Measurements from ENCODE around the gene ARHGAP40.

The ARHGAP40 gene

DNA sequence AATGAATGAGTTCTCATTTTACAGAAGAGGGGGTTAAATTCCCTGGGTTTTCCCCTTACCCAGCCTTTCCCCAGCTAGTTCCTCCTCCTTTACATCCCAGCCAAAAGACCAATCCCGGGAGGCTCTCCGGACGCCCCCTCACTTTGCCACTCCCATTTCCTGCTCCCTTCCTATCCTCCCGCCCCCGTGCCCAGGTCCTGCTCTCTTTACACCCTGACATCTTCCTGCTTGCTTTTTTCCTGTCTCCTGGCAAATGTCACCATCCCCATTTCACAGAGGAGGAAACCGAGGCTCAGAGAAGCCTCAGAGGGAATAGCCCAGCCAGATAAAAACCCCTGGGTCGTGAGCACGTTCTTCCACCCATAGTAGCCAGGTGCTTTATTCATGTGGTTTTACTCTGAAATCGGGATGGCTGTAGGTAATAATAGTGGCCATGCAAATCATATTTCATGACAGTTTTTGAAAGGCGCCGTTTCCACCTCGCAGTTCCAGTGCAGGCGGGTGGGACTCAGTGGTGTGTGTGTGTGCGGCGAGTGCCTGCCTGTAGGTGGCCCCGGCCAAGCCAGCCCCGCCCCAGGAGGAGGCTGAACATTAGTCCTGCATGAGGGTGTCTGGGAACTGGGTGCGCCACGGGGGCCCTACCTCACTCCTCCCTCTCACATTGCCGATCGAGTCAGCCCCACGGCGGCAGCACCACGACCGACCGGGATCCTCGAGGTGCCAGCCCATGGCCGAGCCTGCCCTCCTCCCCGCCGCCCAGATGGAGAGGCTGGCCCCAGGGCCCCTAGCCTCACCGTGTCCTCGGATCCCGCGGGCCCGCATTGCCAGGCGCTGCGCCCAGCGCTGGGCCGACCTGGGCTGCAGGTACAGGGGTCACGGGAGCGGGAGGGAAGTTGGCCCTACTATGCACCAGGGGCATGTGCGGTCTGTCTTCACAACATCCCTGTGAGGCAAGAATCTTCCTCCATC is at the start of gene ARHGAP40:
ARHGAP40 (plus strand) TSS at position 594 of the 969 bp plus-strand sequence.
- DNase-seq (ENCODE audit: low read depth) = no peak

DNA sequence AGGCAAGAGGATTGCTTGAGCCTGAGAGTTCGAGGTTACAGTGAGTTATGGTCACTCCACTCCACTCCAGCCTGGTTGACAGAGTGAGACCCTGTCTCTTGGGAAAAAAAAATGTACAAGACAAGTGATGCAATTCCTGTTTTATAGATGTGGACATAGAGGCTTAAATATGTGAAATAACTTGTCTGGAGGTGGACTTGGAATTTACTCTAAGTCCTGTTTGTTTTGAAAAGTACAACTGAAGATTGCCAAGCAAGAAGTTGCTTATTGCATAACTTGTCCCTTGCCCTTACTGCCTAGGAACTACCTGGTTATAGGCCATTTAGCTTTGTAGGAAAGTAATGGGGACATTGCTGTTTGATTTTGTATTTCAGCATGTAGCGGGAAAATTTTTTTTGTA is 46.6 kb upstream of the ARHGAP40 start:
- DNase-seq (ENCODE audit: low read depth) = no peak

DNA sequence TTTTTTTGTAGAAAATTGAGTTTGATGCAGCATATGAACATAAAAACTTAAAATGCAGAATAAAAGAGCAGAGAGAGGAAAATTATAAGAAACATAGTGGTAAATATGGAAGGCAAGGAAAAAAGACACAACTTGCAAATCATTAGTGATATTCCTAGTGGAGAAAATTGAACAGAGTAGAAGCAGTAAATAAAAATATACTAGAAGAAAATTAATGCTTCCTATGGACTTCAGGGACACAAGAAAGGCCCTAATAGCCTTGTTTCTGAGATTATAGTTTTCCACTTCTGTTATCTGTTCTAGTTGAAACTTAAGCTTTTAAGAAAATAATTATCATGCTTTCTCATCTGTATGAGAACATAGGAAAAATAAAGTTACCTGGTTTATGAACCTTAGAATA is 46.2 kb upstream of the ARHGAP40 start:
- DNase-seq (ENCODE audit: low read depth) = no peak

GRCh38 chr20:38557174-38557573 is 44.4 kb upstream of the ARHGAP40 start:
- no peak for DNase-seq (ENCODE audit: low read depth)

DNA sequence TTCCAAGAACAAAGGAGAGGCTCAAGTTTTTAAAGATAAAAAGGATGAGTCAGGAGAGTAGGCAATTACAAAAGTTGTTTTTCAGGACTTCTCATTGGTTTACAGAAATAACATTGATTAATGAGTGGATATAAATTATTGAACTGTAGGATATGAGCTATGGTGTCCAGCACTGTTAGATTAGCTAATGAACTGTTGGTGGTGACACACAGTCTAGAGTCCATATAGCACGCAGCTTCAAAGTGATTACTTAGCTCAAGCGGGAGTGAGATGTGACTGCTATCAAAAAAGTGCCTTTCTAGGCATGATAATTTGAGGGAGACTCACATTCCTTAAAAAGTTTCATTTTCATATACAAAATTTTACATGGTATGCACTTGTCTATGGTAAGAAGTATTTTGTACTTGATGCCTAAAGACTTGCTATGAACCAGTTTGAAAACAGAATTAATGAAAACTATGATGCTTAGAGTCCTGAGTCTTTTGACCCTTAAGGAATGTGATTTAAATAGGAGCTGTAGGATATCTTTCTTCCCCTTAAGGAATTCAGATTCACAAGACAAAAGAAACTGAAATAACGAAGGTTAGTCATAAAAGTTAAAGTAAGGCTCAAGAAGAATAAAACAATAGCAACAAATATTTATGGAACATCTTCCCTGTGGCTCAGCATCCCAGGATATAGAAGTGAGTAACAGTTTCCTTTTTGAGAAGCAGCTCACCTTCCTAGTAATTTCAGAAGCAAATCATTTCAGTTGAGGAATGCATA is 42.8 kb upstream of the ARHGAP40 start:
- no peak for DNase-seq (ENCODE audit: low read depth)

DNA sequence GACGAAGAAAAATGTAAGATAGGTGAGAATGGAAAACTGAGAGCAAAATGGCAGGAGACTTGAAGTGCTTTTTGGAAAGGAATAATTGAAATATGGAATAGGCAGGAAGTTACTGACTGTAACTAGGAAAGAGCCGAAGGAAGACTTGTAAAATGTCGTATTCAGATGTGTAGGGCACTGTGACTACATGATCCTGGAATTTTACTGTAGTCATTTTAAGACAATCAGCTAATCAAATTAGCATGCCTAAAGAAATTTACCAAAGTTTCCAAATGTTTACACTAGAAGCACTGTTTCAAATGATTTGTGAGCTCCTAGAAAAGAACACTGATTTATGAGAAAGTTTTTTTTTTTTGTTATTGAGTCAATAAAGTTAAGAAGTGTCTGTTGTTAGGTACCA is 41.8 kb upstream of the ARHGAP40 start:
- no peak for DNase-seq (ENCODE audit: low read depth)

DNA sequence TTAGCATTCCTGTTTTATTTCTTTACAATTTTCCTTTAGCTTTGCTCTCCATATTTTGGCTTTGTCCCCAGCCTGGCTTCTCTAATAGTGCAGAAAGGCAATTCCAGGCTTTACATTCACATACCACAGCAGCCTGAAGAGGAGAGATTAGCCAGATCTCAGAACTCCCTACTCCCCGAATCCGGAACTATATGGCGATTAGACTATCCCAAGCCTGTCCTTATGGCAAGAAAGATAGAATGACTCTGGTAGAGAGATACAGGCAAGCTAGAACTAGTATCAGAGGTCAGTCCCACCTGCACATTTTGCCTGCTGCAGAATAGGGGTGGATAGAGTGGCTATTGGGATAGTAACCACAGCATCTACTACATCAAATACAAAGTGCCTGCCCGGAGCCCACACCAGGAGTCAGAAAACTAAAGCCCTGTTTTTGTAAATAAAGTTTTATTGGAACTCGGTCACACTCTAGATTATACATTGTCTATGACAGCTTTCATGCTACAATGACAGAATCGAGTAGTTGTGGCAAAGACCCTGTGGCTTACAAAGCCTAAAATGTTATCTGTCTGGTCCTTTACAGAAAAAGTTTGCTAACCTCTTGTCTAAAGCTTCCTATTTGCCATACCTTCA is 37.7 kb upstream of the ARHGAP40 start:
- no peak for DNase-seq (ENCODE audit: low read depth)

GRCh38 chr20:38564680-38565079 is 36.9 kb upstream of the ARHGAP40 start:
- DNase-seq (ENCODE audit: low read depth) = no peak

DNA sequence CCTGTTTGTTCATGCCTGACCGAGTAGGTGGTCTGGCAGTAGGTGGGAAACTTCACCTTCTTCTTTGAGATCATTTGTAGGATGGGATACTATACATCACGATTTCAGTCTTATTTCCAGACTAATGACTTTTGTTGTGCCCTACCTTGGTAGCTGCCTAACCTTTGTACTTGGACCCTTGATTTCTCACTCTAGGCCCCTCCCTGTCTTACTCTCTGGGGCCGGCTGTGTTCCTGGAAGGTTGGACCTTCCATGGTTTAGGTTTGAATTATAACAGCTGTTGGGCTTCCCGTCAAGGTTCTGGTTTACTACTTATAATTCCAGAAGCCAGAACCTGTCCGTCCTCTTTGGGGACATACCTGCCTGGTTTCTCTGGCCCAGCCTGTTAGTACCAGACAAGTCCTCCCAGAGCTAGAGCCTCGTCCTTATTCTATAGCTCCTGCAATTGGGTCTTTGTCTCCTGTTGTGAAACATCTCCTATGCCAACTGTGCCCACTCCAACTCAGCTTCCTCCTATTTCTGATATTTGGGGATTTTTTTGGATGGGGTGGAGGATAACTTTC is 35.5 kb upstream of the ARHGAP40 start:
- DNase-seq (ENCODE audit: low read depth) = no peak

- no peak for DNase-seq (ENCODE audit: low read depth)
These were observed 31.7 kb upstream of the ARHGAP40 start for GRCh38 chr20:38569747-38570525.

GRCh38 chr20:38573413-38573812 is 28.2 kb upstream of the ARHGAP40 start:
- no peak for DNase-seq (ENCODE audit: low read depth)

DNA sequence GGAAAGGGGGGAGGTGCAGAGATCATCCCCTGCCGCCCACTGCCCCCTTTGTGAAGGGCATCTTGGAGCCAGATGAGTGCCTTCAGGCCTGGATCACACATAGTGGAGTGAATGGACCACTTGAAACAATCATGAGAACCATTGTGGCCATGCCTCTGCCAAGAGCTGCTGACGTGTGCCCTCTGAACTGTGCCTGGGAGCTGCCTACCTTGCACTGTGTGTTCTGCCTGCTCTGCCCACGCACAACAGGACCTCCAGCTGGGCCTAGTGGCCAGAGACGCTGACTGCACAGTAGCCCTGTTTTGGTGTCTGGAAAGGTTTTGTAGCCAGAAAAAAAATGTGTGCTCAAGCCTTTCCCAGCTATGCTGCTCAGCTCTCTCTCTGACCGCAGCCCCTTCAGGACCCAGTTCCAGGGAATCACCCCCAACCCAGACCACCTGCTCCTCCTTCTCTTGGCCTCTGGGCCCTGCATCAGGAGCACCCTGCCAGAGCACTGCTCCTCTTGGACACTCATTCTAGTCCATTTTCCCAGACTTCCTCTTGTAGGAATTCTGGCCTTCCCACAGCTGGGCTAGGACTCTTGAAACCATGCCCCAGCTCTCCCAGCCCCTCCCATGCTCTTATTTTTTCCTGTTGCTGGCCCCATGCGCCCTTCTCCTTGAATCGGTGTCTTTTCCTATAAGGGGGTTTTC is 22.2 kb upstream of the ARHGAP40 start:
- DNase-seq (ENCODE audit: low read depth) = no peak

DNA sequence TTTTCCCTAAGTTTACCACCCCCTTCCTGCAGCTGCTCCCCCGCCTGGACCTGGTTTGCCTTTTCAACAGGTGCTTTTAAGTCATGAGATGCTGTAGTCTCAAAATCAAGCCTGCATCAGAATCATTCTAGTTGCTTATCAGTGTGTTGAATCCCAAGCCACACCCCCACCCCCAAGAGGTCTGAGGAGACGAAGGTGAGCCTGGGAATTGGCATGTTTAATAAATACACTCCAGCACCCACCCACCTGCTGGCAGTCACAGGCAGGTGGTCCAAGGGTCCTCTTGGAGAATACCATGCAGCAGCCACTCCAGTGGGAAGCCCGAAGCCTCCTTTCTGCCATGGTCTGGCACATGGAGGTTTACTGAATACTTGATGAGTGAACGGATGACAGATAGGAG is 21.7 kb upstream of the ARHGAP40 start:
- no peak for DNase-seq (ENCODE audit: low read depth)

DNA sequence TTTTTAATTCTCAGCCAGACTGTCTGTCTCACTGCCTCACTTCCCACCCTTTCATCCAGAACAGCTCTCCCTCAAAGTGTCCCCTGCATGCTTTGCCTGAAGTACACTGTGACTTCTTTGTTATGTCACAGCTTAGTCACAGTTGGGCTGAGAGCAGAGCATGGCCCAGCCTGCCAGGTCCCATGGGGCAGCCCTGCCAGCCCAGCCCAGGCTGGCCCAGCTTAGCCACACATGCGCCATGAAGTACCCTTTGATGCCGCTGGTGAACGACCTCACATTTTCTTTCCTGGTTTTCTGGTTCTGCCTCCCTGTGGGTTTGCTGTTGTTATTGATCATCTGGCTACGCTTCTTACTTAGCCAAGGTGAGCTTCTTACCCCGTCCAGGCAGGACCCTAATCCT is 20.6 kb upstream of the ARHGAP40 start, which contains the start of gene ADIG:
ADIG (plus strand) TSS at position 185 of the 400 bp plus-strand sequence; CDS start at position 239, 54 bp downstream.
- DNase-seq (ENCODE audit: low read depth) = no peak

DNA sequence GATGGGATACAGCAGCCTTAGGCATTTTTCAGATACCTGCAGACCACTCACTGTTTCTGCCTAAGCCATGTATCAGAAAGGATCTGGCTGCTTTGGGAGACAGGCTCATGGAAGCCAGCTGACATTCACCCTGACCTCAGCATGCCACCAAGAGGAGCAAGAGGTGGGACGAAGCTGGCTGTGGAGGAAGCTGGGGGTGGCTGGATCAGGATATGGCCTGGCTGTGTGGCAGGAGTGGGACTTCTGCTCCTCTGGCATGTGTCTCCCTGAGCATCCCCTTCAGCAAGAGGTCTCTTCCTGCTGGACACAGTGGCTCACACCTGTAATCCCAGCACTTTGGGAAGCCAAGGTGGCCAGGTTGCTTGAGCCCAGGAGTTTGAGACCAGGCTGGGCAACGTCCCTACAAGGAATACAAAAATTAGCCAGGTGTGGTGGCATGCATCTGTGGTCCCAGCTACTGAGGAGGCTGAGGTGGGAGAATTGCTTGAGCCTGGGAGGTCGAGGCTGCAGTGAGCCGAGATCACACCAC is 19.7 kb upstream of the ARHGAP40 start:
- no peak for DNase-seq (ENCODE audit: low read depth)

DNA sequence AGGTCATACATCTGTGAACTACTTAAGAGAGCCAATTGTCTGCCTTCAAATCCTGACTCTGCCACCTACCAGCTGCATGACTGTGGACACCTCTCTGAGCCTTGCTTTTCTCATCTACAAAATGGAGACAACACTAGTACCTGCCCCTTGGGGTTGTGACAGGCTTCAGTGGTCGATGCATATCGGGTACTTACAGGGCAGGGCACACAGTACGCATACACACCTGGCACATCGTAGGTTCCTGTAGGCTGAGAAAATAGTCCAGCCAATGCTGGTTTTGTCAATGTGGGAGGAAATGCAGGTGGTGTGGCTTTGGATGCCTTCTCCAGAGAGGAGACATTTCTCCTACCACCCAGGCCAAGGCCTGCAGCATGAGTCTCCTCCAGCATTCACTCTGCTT is 18.3 kb upstream of the ARHGAP40 start:
- no peak for DNase-seq (ENCODE audit: low read depth)

GRCh38 chr20:38584099-38584763 is 17.4 kb upstream of the ARHGAP40 start:
- DNase-seq (ENCODE audit: low read depth) = no peak

GRCh38 chr20:38585404-38586180 is 16.0 kb upstream of the ARHGAP40 start:
- no peak for DNase-seq (ENCODE audit: low read depth)

DNA sequence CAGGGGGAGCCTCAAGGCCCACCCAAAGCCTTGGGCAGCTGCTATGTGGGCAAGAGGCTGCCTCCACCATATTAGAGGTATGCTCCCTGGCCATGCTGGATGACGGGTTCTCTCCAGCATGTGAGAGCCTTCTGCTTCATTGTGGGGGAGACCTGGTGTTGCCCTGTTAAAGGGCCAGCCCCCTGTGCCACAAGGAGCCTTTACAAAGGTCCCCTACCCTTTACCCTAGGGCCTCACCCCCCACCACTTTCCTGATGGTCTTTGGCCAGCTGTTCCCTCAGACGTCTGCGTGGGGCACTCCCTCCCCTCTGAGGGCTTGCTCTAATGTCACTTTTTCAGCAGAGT is 15.5 kb upstream of the ARHGAP40 start:
- no peak for DNase-seq (ENCODE audit: low read depth)

All from stimulated activated CD8-positive, alpha-beta memory T cell treated with anti-CD3 and anti-CD28 coated beads, Interleukin-12 subunit alpha, Interleukin-12 subunit beta, amount 100 ng/mL, for 1 hour (primary cell).